Measurements from ENCODE around the gene GDPD2. TPM values are rescaled to one million over a fixed set of nuclear protein-coding genes. Genes with fewer than 3 reads are reported as not detected.

Gene GDPD2
- total RNA-seq, 2 experiments from 2014 or later, result not detected

DNA sequence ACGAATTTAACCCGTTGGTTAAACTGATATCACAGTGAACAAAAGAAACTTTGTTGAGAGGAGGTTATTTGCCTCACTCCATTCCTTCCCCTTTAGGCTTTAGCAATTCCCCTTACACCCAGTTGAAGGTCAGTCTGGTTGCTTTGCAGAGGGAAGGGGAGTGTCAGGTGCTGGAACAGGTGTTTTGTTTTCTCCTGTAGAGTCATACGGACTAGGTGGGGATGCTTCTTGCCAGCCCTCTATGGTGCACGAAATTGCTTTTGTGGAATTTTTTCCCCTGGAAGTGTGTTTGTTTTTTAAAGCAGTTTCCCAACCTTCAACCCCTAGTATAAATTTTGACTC lies 54.6 kb downstream of the GDPD2 start:
- Mint-ChIP-seq H3K27ac (no peak overlapping the region), H3K27me3 (no peaks in the 10 kb centered on the region), H3K9me3 (no peaks in the 10 kb centered on the region), H3K4me1 (peaks cover 4% of the 10 kb centered on the region), H3K36me3 (peaks cover 3% of the 10 kb centered on the region), H3K4me3 (no peak overlapping the region)
- no peak for DNase-seq

GRCh38 chrX:70478526-70479245 lies 55.6 kb downstream of the GDPD2 start:
- no peaks in the 10 kb centered on the region for H3K27me3 Mint-ChIP-seq
- H3K4me1 Mint-ChIP-seq, result peaks cover 4% of the 10 kb centered on the region
- peaks cover 3% of the 10 kb centered on the region for H3K36me3 Mint-ChIP-seq
- H3K9me3 Mint-ChIP-seq, result no peaks in the 10 kb centered on the region
- H3K4me3 Mint-ChIP-seq, result no peak overlapping the region
- no peak overlapping the region for H3K27ac Mint-ChIP-seq
- DNase-seq, result no peak

- DNase-seq, result no peak
- H3K36me3 Mint-ChIP-seq, result peaks cover 3% of the 10 kb centered on the region
- H3K4me3 Mint-ChIP-seq, result no peak overlapping the region
- H3K9me3 Mint-ChIP-seq, result no peaks in the 10 kb centered on the region
- H3K27ac Mint-ChIP-seq, result no peak overlapping the region
- no peaks in the 10 kb centered on the region for H3K27me3 Mint-ChIP-seq
- peaks cover 4% of the 10 kb centered on the region for H3K4me1 Mint-ChIP-seq
Measured at GRCh38 chrX:70479247-70479921, 56.3 kb downstream of the GDPD2 start.

- no peak for DNase-seq
- Mint-ChIP-seq H3K9me3 (no peaks in the 10 kb centered on the region), H3K4me3 (no peak overlapping the region), H3K27me3 (no peaks in the 10 kb centered on the region), H3K27ac (no peak overlapping the region), H3K36me3 (peaks cover 3% of the 10 kb centered on the region), H3K4me1 (peaks cover 4% of the 10 kb centered on the region)
Measured at GRCh38 chrX:70479922-70480659, 57.0 kb downstream of the GDPD2 start.

DNA sequence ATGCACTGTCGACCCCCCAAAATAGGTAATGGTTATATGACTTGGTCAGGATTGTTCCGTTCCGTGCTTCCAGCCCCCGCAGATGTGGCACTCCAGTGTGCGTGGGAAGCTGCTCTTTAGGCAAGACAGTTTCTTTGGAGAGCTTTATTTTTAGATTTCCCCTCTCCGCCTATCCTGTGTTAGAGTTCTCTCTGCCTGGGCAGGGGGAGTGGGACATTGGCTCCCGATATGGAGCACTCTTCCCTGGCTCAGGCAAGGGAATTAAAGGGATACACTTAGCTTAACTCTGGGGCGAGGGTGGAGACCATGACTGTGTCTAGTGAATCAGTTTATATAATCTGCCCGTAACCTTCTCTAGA lies 57.5 kb downstream of the GDPD2 start:
- no peak overlapping the region for H3K4me3 Mint-ChIP-seq
- no peak for DNase-seq
- H3K4me1 Mint-ChIP-seq, result peaks cover 4% of the 10 kb centered on the region
- H3K9me3 Mint-ChIP-seq, result no peaks in the 10 kb centered on the region
- peaks cover 3% of the 10 kb centered on the region for H3K36me3 Mint-ChIP-seq
- no peak overlapping the region for H3K27ac Mint-ChIP-seq
- H3K27me3 Mint-ChIP-seq, result no peaks in the 10 kb centered on the region

GRCh38 chrX:70481471-70482270 lies 58.6 kb downstream of the GDPD2 start:
- H3K27me3 Mint-ChIP-seq, result no peaks in the 10 kb centered on the region
- no peak for DNase-seq
- no peak overlapping the region for H3K4me3 Mint-ChIP-seq
- H3K27ac Mint-ChIP-seq, result peak overlapping the region; percentile 51
- H3K4me1 Mint-ChIP-seq, result peaks cover 4% of the 10 kb centered on the region
- H3K9me3 Mint-ChIP-seq, result no peaks in the 10 kb centered on the region
- peaks cover 3% of the 10 kb centered on the region for H3K36me3 Mint-ChIP-seq

DNA sequence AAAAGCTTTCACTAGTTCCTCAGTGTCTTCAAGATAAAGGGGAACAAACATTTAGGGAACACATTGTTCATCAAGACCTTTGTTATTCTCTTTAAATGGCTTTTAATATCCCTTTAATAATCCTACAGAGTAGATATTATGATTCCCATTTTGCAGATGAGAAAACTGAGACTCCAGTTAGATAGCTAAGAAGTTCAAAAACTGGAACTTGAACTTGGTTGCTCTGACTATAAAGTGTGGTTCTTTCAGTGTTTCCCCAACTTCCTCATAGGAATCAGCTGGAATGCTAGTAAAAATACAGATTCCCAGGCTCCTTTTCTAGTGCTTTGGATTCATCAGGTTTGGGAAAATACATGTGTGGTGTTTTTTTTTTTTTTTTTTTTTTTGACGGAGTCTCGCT lies 59.2 kb downstream of the GDPD2 start:
- peaks cover 4% of the 10 kb centered on the region for H3K4me1 Mint-ChIP-seq
- no peaks in the 10 kb centered on the region for H3K27me3 Mint-ChIP-seq
- no peak for DNase-seq
- no peaks in the 10 kb centered on the region for H3K9me3 Mint-ChIP-seq
- no peak overlapping the region for H3K27ac Mint-ChIP-seq
- no peak overlapping the region for H3K4me3 Mint-ChIP-seq
- H3K36me3 Mint-ChIP-seq, result peaks cover 3% of the 10 kb centered on the region

Other genes with a start within 250 kb of the GDPD2 start
- gene DGAT2L6, start 245.8 kb upstream of the GDPD2 start, total RNA-seq, result not detected
- not detected for gene AWAT1, start 188.7 kb upstream of the GDPD2 start, total RNA-seq
- gene P2RY4, start 163.1 kb upstream of the GDPD2 start, total RNA-seq, result under 1 TPM in 1 of 2 experiments, not detected in 1; 0.12 TPM
- gene ARR3, start 155.0 kb upstream of the GDPD2 start, total RNA-seq, result not detected
- gene RAB41, start 141.1 kb upstream of the GDPD2 start, total RNA-seq, result not detected
- 10 to 100 TPM; 24.0 to 27.0 TPM for gene PDZD11, start 133.4 kb upstream of the GDPD2 start, total RNA-seq
- 10 to 100 TPM; 22.4 to 23.9 TPM for gene KIF4A, start 133.2 kb upstream of the GDPD2 start, total RNA-seq
- gene DLG3, start 21.5 kb downstream of the GDPD2 start, total RNA-seq, result 10 to 100 TPM; 22.8 to 25.8 TPM